IMR-90 (cell line): Measurements from ENCODE around the gene SUGCT. TPM values are rescaled to one million over a fixed set of nuclear protein-coding genes. Genes with fewer than 3 reads are reported as not detected.

Experiments
- ATAC-seq: fragments of 200-7000 bp; cut with Tn5 transposase; 2 replicates; pipeline ENCODE4 v1.9.1; 2020; ENCODE audit warnings: low read depth, mild to moderate bottlenecking, moderate library complexity
- BruUV-seq: library from RNA; stranded (reverse); fragments of 400-500 nt; replicated peaks from 2 replicates; lab custom pipeline; 2021; lab: Mats Ljungman, UMichigan
- CTCF ChIA-PET: fragments of 300-600 bp; formaldehyde crosslinking; extraction: SDS; loops from one replicate; lab custom pipeline; 2021; ENCODE audit warnings: antibody characterized with exemption; lab: Yijun Ruan, JAX
- POLR2A ChIA-PET: fragments of 300-600 bp; sonication (Branson Sonifier 250); formaldehyde crosslinking; loops from one replicate; lab custom pipeline; 2022; ENCODE audit warnings: antibody characterized with exemption; ENCODE audit not compliant: unreplicated experiment; lab: Charles Lee
- DNase-seq: peaks from one replicate; pipeline ENCODE4 v3.0.0; 2013
- H2AFZ ChIP-seq: replicated peaks from 2 replicates; pipeline ENCODE3; 2013; ENCODE audit warnings: low read length, mild to moderate bottlenecking; ENCODE audit not compliant: poor library complexity
- H2AK5ac ChIP-seq: 2 replicates; pipeline ENCODE4 v1.6.1; 2013; ENCODE audit warnings: low read depth, low read length, inconsistent platforms
- H2AK9ac ChIP-seq: replicated peaks from 2 replicates; pipeline ENCODE3; 2013; ENCODE audit warnings: mild to moderate bottlenecking, low read depth, low read length, moderate library complexity; ENCODE audit not compliant: poor library complexity
- H2BK120ac ChIP-seq: 2 replicates; pipeline ENCODE4 v1.6.1; 2013; ENCODE audit warnings: low read depth, low read length, inconsistent platforms
- H2BK15ac ChIP-seq: 3 replicates; pipeline ENCODE4 v1.6.1; 2013; ENCODE audit warnings: low read depth, low read length, inconsistent platforms
- H2BK20ac ChIP-seq: 2 replicates; pipeline ENCODE4 v1.6.1; 2013; ENCODE audit warnings: low read depth, mild to moderate bottlenecking, inconsistent platforms, low read length, moderate library complexity
- H2BK5ac ChIP-seq: 2 replicates; pipeline ENCODE4 v1.6.1; 2013; ENCODE audit warnings: mild to moderate bottlenecking, low read depth, low read length, inconsistent platforms; ENCODE audit not compliant: poor library complexity, severe bottlenecking
- H3K14ac ChIP-seq: replicated peaks from 2 replicates; pipeline ENCODE4 v1.6.1; 2013; ENCODE audit warnings: low read depth, low read length, inconsistent platforms
- H3K18ac ChIP-seq: 2 replicates; pipeline ENCODE4 v1.6.1; 2013; ENCODE audit warnings: low read depth, low read length, control low read depth
- H3K23ac ChIP-seq: 2 replicates; pipeline ENCODE4 v1.6.1; 2013; ENCODE audit warnings: low read depth, low read length, inconsistent platforms
- H3K27ac ChIP-seq: 2 replicates; pipeline ENCODE4 v1.5.1; 2013; ENCODE audit warnings: mild to moderate bottlenecking, control low read depth, low read length; ENCODE audit not compliant: insufficient read depth
- H3K27me3 ChIP-seq: 2 replicates; pipeline ENCODE4 v1.6.1; 2013; ENCODE audit warnings: low read length; ENCODE audit not compliant: control insufficient read depth, insufficient read depth
- H3K36me3 ChIP-seq: 2 replicates; pipeline ENCODE4 v1.6.1; 2013; ENCODE audit warnings: low read length, mixed read lengths; ENCODE audit not compliant: control insufficient read depth, insufficient read depth
- H3K4ac ChIP-seq: 2 replicates; pipeline ENCODE4 v1.6.1; 2013; ENCODE audit warnings: low read depth, low read length, inconsistent platforms
- H3K4me1 ChIP-seq: 2 replicates; pipeline ENCODE4 v1.6.1; 2013; ENCODE audit warnings: low read length, mixed read lengths; ENCODE audit not compliant: control insufficient read depth, insufficient read depth
- H3K4me2 ChIP-seq: 2 replicates; pipeline ENCODE4 v1.6.1; 2013; ENCODE audit warnings: low read depth, mild to moderate bottlenecking, control low read depth, low read length, moderate library complexity
- H3K4me3 ChIP-seq: 2 replicates; pipeline ENCODE4 v1.5.1; 2013; ENCODE audit warnings: low read depth, mild to moderate bottlenecking, control low read depth, low read length, moderate library complexity; ENCODE audit not compliant: insufficient read depth
- H3K56ac ChIP-seq: 2 replicates; pipeline ENCODE4 v1.6.1; 2013; ENCODE audit warnings: low read length, inconsistent platforms; ENCODE audit not compliant: insufficient read depth; ENCODE audit errors: extremely low read depth
- H3K79me1 ChIP-seq, 2 experiments: 2 replicates each; pipeline ENCODE4 v1.6.1; 2013; ENCODE audit warnings: low read length in 2 of 2, inconsistent platforms in 1 of 2, low read depth in 1 of 2
- H3K9ac ChIP-seq: 2 replicates; pipeline ENCODE4 v1.6.1; 2013; ENCODE audit warnings: low read depth, low read length, control low read depth
- H3K9me1 ChIP-seq: 2 replicates; pipeline ENCODE4 v1.6.1; 2013; ENCODE audit warnings: low read length, inconsistent platforms; ENCODE audit not compliant: insufficient read depth
- H3K9me3 ChIP-seq: 2 replicates; pipeline ENCODE4 v1.6.1; 2013; ENCODE audit warnings: low read length; ENCODE audit not compliant: control insufficient read depth, insufficient read depth
- H4K20me1 ChIP-seq: 2 replicates; pipeline ENCODE4 v1.6.1; 2013; ENCODE audit warnings: low read length, inconsistent platforms; ENCODE audit not compliant: insufficient read depth
- H4K5ac ChIP-seq: 2 replicates; pipeline ENCODE4 v1.6.1; 2013; ENCODE audit warnings: mild to moderate bottlenecking, low read depth, low read length, control low read depth
- H4K8ac ChIP-seq, 2 experiments: 2 replicates each; pipeline ENCODE4 v1.6.1; 2013; ENCODE audit warnings: low read depth in 2 of 2, low read length in 2 of 2, control low read depth in 1 of 2, inconsistent platforms in 1 of 2
- H4K91ac ChIP-seq: 2 replicates; pipeline ENCODE4 v1.6.1; 2013; ENCODE audit warnings: low read depth, low read length, inconsistent platforms; ENCODE audit not compliant: insufficient read depth
- CEBPB ChIP-seq: IDR thresholded peaks from 2 replicates; pipeline ENCODE4 v1.6.1; 2012; ENCODE audit warnings: low read depth, low read length, improper control_type of control experiment
- CHD1 ChIP-seq: IDR thresholded peaks from 2 replicates; pipeline ENCODE4 v1.6.1; 2012; ENCODE audit warnings: low read depth, low read length, improper control_type of control experiment
- FOS ChIP-seq: fragments of 150-350 bp; IDR thresholded peaks from 2 replicates; pipeline ENCODE4 v1.6.1; 2016; ENCODE audit warnings: low read depth, low read length
- MAFK ChIP-seq: IDR thresholded peaks from 2 replicates; pipeline ENCODE4 v1.6.1; 2012; ENCODE audit warnings: low read depth, low read length, improper control_type of control experiment
- MAZ ChIP-seq: IDR thresholded peaks from 2 replicates; pipeline ENCODE4 v1.6.1; 2012; ENCODE audit warnings: low read depth, mild to moderate bottlenecking, low read length, improper control_type of control experiment, moderate library complexity, borderline replicate concordance
- MXI1 ChIP-seq: IDR thresholded peaks from 2 replicates; pipeline ENCODE4 v1.6.1; 2012; ENCODE audit warnings: low read depth, mild to moderate bottlenecking, low read length, moderate library complexity, borderline replicate concordance
- NFE2L2 ChIP-seq: fragments of 150-350 bp; IDR thresholded peaks from 2 replicates; pipeline ENCODE4 v1.6.1; 2016; ENCODE audit warnings: low read depth, mild to moderate bottlenecking, low read length
- POLR2A ChIP-seq: IDR thresholded peaks from 2 replicates; pipeline ENCODE4 v1.6.1; 2012; ENCODE audit warnings: mild to moderate bottlenecking, low read depth, low read length
- RAD21 ChIP-seq: IDR thresholded peaks from 2 replicates; pipeline ENCODE4 v1.6.1; 2012; ENCODE audit warnings: low read length, improper control_type of control experiment
- RCOR1 ChIP-seq: IDR thresholded peaks from 2 replicates; pipeline ENCODE4 v1.6.1; 2012; ENCODE audit warnings: mild to moderate bottlenecking, low read length, improper control_type of control experiment; ENCODE audit not compliant: insufficient replicate concordance
- RFX5 ChIP-seq: IDR thresholded peaks from 2 replicates; pipeline ENCODE4 v1.8.0; 2012; ENCODE audit warnings: low read depth, mild to moderate bottlenecking, low read length, moderate library complexity
- USF2 ChIP-seq: fragments of 150-350 bp; IDR thresholded peaks from 2 replicates; pipeline ENCODE4 v1.6.1; 2017; ENCODE audit warnings: mild to moderate bottlenecking, antibody characterized with exemption, low read length, low read depth
- WGBS, 2 experiments: methylation state at CpG; one replicate each; pipeline versions ENCODE4 v1.1.5 to v1.1.7; 2013; ENCODE audit warnings: missing lambda C conversion rate in 2 of 2; ENCODE audit not compliant: insufficient read length in 1 of 2; ENCODE audit errors: extremely low coverage in 2 of 2; 5-methylcytosine and 5-hydroxymethylcytosine counted together
- dilution Hi-C: fragments of 300-500 bp; cut with HindIII; formaldehyde crosslinking; loops from one replicate; pipeline ENCODE4 v1.14.3; 2018; ENCODE audit warnings: low sequenced_read_pairs; ENCODE audit not compliant: unreplicated experiment
- in situ Hi-C: fragments of 300-500 bp; cut with MboI; formaldehyde crosslinking; loops from 3 replicates; pipeline ENCODE4 v1.14.3; 2019; ENCODE audit warnings: low sequenced_read_pairs, inconsistent platforms, mixed read lengths
- intact Hi-C: fragments of 100-400 bp; cut with micrococcal nuclease; formaldehyde crosslinking; loops from 2 replicates; pipeline ENCODE4 v1.10.0; 2022
- polyA plus RNA-seq, 3 experiments: library from polyadenylated mRNA; depleted of rRNA; stranded (reverse); fragments of >200 nt; gene quantifications; 2 replicates each; pipeline ENCODE4 v1.2.3, GENCODE V29; 2012; ENCODE audit warnings: low replicate concordance in 1 of 3
- total RNA-seq: library from RNA; depleted of rRNA; stranded (reverse); fragments of >200 nt; gene quantifications from 2 replicates; pipeline ENCODE4 v1.2.3, GENCODE V29; 2012
- TF ChIP-seq, protein P1 (sequence below): fragments of 150-350 bp; IDR thresholded peaks from 2 replicates; pipeline ENCODE4 v1.6.1; 2016; ENCODE audit warnings: low read depth, mild to moderate bottlenecking, low read length, moderate library complexity, borderline replicate concordance
- TF ChIP-seq, protein P2 (sequence below): conservative IDR thresholded peaks from 2 replicates; pipeline ENCODE4 v1.5.1; 2012; ENCODE audit warnings: mild to moderate bottlenecking, low read depth, low read length, improper control_type of control experiment

SUGCT gene
- total and polyA plus RNA-seq, 2 of the 4 experiments (the other 2 are of a cell fraction) = 5.9 to 8.3 TPM

GRCh38 chr7:40899636-40900507 lies 765.1 kb downstream of the SUGCT start:
- dilution Hi-C loops (no loop called here), intact Hi-C loops (no loop called here), in situ Hi-C loops (no loop called here)
- Histone ChIP-seq H2AK5ac (no peak overlapping the region), H3K36me3 (no peaks in the 10 kb centered on the region), H4K91ac (no peak overlapping the region), H4K20me1 (no peaks in the 10 kb centered on the region), H3K27me3 (no peaks in the 10 kb centered on the region), H3K9ac (no peak overlapping the region), H3K4ac (no peak overlapping the region), H2BK120ac (no peak overlapping the region), H3K4me2 (no peak overlapping the region), H4K8ac (no peak overlapping the region), H3K27ac (no peak overlapping the region), H3K56ac (no peak overlapping the region), H3K14ac (no peak overlapping the region), H3K18ac (no peak overlapping the region), H3K79me1 (no peaks in the 10 kb centered on the region), H2BK5ac (no peak overlapping the region), H3K4me3 (no peak overlapping the region), H2AK9ac (no peak overlapping the region), H2BK15ac (no peak overlapping the region), H4K5ac (no peak overlapping the region), H3K9me3 (peaks cover 11% of the 10 kb centered on the region), H2AFZ (no peak overlapping the region), H3K4me1 (no peaks in the 10 kb centered on the region), H3K23ac (no peak overlapping the region), H3K9me1 (no peaks in the 10 kb centered on the region), H2BK20ac (no peak overlapping the region; the same call in 1 of the 2 replicates)
- ChIA-PET CTCF (no interaction called here), POLR2A (no interaction called here)
- ATAC-seq = no peak
- 97% methylated on average over 7 of the region's 16 CpGs; no CpG with 5 or more reads in 1 of the 2 experiments for WGBS, 2 experiments
- TF ChIP-seq CEBPB = no peak
- no peak for TF ChIP-seq MXI1
- no peak for TF ChIP-seq RFX5
- TF ChIP-seq MAZ = no peak
- TF ChIP-seq, protein P1, sequence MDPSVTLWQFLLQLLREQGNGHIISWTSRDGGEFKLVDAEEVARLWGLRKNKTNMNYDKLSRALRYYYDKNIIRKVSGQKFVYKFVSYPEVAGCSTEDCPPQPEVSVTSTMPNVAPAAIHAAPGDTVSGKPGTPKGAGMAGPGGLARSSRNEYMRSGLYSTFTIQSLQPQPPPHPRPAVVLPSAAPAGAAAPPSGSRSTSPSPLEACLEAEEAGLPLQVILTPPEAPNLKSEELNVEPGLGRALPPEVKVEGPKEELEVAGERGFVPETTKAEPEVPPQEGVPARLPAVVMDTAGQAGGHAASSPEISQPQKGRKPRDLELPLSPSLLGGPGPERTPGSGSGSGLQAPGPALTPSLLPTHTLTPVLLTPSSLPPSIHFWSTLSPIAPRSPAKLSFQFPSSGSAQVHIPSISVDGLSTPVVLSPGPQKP = no peak
- no peak for TF ChIP-seq RCOR1
- no peak for TF ChIP-seq CHD1
- no peak for TF ChIP-seq POLR2A
- no peak for TF ChIP-seq MAFK
- no peak for TF ChIP-seq FOS
- TF ChIP-seq RAD21 = no peak
- TF ChIP-seq USF2 = no peak
- TF ChIP-seq NFE2L2 = no peak
- TF ChIP-seq, protein P2, sequence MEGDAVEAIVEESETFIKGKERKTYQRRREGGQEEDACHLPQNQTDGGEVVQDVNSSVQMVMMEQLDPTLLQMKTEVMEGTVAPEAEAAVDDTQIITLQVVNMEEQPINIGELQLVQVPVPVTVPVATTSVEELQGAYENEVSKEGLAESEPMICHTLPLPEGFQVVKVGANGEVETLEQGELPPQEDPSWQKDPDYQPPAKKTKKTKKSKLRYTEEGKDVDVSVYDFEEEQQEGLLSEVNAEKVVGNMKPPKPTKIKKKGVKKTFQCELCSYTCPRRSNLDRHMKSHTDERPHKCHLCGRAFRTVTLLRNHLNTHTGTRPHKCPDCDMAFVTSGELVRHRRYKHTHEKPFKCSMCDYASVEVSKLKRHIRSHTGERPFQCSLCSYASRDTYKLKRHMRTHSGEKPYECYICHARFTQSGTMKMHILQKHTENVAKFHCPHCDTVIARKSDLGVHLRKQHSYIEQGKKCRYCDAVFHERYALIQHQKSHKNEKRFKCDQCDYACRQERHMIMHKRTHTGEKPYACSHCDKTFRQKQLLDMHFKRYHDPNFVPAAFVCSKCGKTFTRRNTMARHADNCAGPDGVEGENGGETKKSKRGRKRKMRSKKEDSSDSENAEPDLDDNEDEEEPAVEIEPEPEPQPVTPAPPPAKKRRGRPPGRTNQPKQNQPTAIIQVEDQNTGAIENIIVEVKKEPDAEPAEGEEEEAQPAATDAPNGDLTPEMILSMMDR = no peak
- no peak for DNase-seq
- BruUV-seq = no TSS peak
